ENCODE data around the gene PIP5K1B.

- TF ChIP-seq CTCF (conservative IDR thresholded peaks at IDR 0.05; ENCODE audit: low read length) (no peak), EZH2phosphoT487 (IDR thresholded peaks at IDR 0.05; ENCODE audit: borderline replicate concordance) (no peak)
These were observed 218.4 kb downstream of the PIP5K1B start for GRCh38 chr9:68923480-68923879.

All from Loucy (cell line).